Endothelial cell of umbilical vein (primary cell): ENCODE results near the gene ETHE1. TPM values are rescaled to one million over a fixed set of nuclear protein-coding genes. Genes with fewer than 3 reads are reported as not detected.

Source experiments
- BruUV-seq: library from RNA; stranded (reverse); fragments of 400-500 nt; replicated peaks from 2 replicates; lab custom pipeline; 2021; lab: Mats Ljungman, UMichigan
- CTCF ChIA-PET: fragments of 300-600, 350-600 bp; sonication (Branson Sonifier 250); formaldehyde crosslinking; loops from one replicate; lab custom pipeline; 2021; ENCODE audit warnings: antibody characterized with exemption, inconsistent platforms; lab: Charles Lee
- POLR2A ChIA-PET: fragments of 300-600, 350-600 bp; sonication (Branson Sonifier 250); formaldehyde crosslinking; loops from one replicate; lab custom pipeline; 2021; ENCODE audit warnings: antibody characterized with exemption, inconsistent platforms; lab: Charles Lee
- DNase-seq: peaks from one replicate; pipeline ENCODE4 v3.0.0-alpha.2; 2011; ENCODE audit warnings: low read depth, low spot score
- FAIRE-seq: peaks from 2 replicates; lab custom pipeline; 2011; peaks lifted over from hg19 to GRCh38; lab: Jason Lieb, UNC
- H2AFZ ChIP-seq: 2 replicates; pipeline ENCODE4 v1.6.0; 2012; ENCODE audit warnings: low read depth, low read length, control low read depth, inconsistent platforms
- H3K27ac ChIP-seq: 2 replicates; pipeline ENCODE4 v1.5.1; 2011; ENCODE audit warnings: low read depth, mild to moderate bottlenecking, control low read depth, low read length, moderate library complexity; ENCODE audit not compliant: insufficient read depth
- H3K27me3 ChIP-seq, 2 experiments: 2 replicates each; pipeline versions ENCODE4 v1.6.0 to v1.6.1; 2011; ENCODE audit warnings: low read length in 2 of 2, mixed read lengths in 1 of 2; ENCODE audit not compliant: control insufficient read depth in 2 of 2, insufficient read depth in 2 of 2
- H3K36me3 ChIP-seq, 2 experiments: 2 replicates in 1 of 2; 3 replicates in 1 of 2; pipeline ENCODE4 v1.5.1; 2011; ENCODE audit warnings: low read length in 2 of 2, mild to moderate bottlenecking in 1 of 2, moderate library complexity in 1 of 2; ENCODE audit not compliant: control insufficient read depth in 2 of 2, insufficient read depth in 2 of 2; ENCODE audit errors: extremely low read depth in 1 of 2
- H3K4me1 ChIP-seq: 3 replicates; pipeline ENCODE4 v1.5.1; 2011; ENCODE audit warnings: mild to moderate bottlenecking, low read length; ENCODE audit not compliant: control insufficient read depth, insufficient read depth; ENCODE audit errors: extremely low read depth
- H3K4me2 ChIP-seq: 2 replicates; pipeline ENCODE4 v1.6.1; 2011; ENCODE audit warnings: low read length, control low read depth, mixed read lengths; ENCODE audit not compliant: insufficient read depth
- H3K4me3 ChIP-seq, 3 experiments: fragments of 200-600 bp in 1 of 3; sonication (generic), shearing (Covaris generic) in 1 of 3; replicated peaks in 1 of 3; 2 replicates each; pipeline ENCODE4 v1.5.1; 2011 to 2016; ENCODE audit warnings: control low read depth in 3 of 3, low read length in 3 of 3, mild to moderate bottlenecking in 2 of 3, inconsistent platforms in 1 of 3, low read depth in 1 of 3, moderate library complexity in 1 of 3; ENCODE audit not compliant: insufficient read depth in 1 of 3
- H3K79me2 ChIP-seq: 2 replicates; pipeline ENCODE4 v1.6.0; 2012; ENCODE audit warnings: low read length, inconsistent platforms; ENCODE audit not compliant: control insufficient read depth, insufficient read depth
- H3K9ac ChIP-seq: replicated peaks from 2 replicates; pipeline ENCODE3; 2011; ENCODE audit warnings: low read length, control low read depth; ENCODE audit not compliant: insufficient read depth; ENCODE audit errors: extremely low read depth
- H3K9me1 ChIP-seq: replicated peaks from 3 replicates; pipeline ENCODE4 v1.6.0; 2011; ENCODE audit warnings: mild to moderate bottlenecking, low read length; ENCODE audit not compliant: control insufficient read depth, insufficient read depth; ENCODE audit errors: extremely low read depth
- H3K9me3 ChIP-seq: replicated peaks from 2 replicates; pipeline ENCODE4 v1.5.1; 2012; ENCODE audit warnings: low read length, inconsistent platforms; ENCODE audit not compliant: control insufficient read depth, insufficient read depth
- H4K20me1 ChIP-seq: replicated peaks from 2 replicates; pipeline ENCODE3; 2011; ENCODE audit warnings: mild to moderate bottlenecking, low read length; ENCODE audit not compliant: control insufficient read depth, insufficient read depth; ENCODE audit errors: extremely low read depth
- EZH2 ChIP-seq: IDR thresholded peaks from 2 replicates; pipeline ENCODE4 v1.6.1; 2012; ENCODE audit warnings: borderline replicate concordance, low read depth, mild to moderate bottlenecking, moderate library complexity, low read length, inconsistent platforms; ENCODE audit not compliant: severe bottlenecking
- FOS ChIP-seq: IDR thresholded peaks from 2 replicates; pipeline ENCODE4 v1.6.1; 2011; ENCODE audit warnings: mild to moderate bottlenecking, low read length, moderate library complexity, borderline replicate concordance; ENCODE audit not compliant: insufficient read depth
- GATA2 ChIP-seq: IDR thresholded peaks from 2 replicates; pipeline ENCODE4 v1.7.0; 2011; ENCODE audit warnings: low read depth, mild to moderate bottlenecking, moderate library complexity, mixed read lengths, low read length; ENCODE audit not compliant: insufficient read length, insufficient read depth
- JUN ChIP-seq: IDR thresholded peaks from 2 replicates; pipeline ENCODE4 v1.6.1; 2011; ENCODE audit warnings: borderline replicate concordance, low read depth; ENCODE audit not compliant: insufficient read length, insufficient read depth
- MYC ChIP-seq: IDR thresholded peaks from one replicate; pipeline ENCODE4 v1.6.1; 2011; ENCODE audit warnings: mild to moderate bottlenecking, low read depth, low read length
- POLR2A ChIP-seq: IDR thresholded peaks from 2 replicates; pipeline ENCODE4 v1.6.1; 2012; ENCODE audit warnings: low read depth, mild to moderate bottlenecking, control low read depth, low read length
- POLR2AphosphoS5 ChIP-seq: IDR thresholded peaks from 2 replicates; pipeline ENCODE4 v1.6.1; 2012; ENCODE audit warnings: low read depth, mild to moderate bottlenecking, control low read depth, low read length, moderate library complexity; ENCODE audit not compliant: insufficient read depth
- dilution Hi-C: fragments of 300-500 bp; cut with MboI; formaldehyde crosslinking; loops from one replicate; pipeline ENCODE4 v1.15.0; 2019; ENCODE audit warnings: low sequenced_read_pairs; ENCODE audit not compliant: extremely low pct_ligation_motif_present
- intact Hi-C: fragments of 100-400 bp; cut with micrococcal nuclease; formaldehyde crosslinking; loops from one replicate; pipeline ENCODE4 v1.10.0; 2022
- polyA plus RNA-seq, 4 experiments: library from polyadenylated mRNA; depleted of rRNA in 3 of 4; stranded (reverse) in 3 of 4; unstranded in 1 of 4; fragments of >200 nt; gene quantifications; 2 replicates each; pipeline versions ENCODE4 v1.2.1 to v1.2.3, GENCODE V29; 2011 to 2012; ENCODE audit warnings: missing spikeins in 1 of 4
- total RNA-seq: library from RNA; stranded (reverse); gene quantifications from 2 replicates; pipeline ENCODE4 v1.2.3, GENCODE V29; 2021
- TF ChIP-seq, protein P1 (sequence below): IDR thresholded peaks from 2 replicates; pipeline ENCODE4 v1.6.1; 2011; ENCODE audit not compliant: insufficient read depth, insufficient read length
- TF ChIP-seq, protein P2 (sequence below), 2 donors: IDR thresholded peaks; 1 replicate in 1 of 2; 2 replicates in 1 of 2; pipeline ENCODE4 v1.5.1; 2011; ENCODE audit warnings: low read length in 2 of 2, mild to moderate bottlenecking in 2 of 2, moderate library complexity in 2 of 2, control low read depth in 1 of 2, inconsistent platforms in 1 of 2, low read depth in 1 of 2; ENCODE audit not compliant: insufficient read depth in 1 of 2; ENCODE audit errors: extremely low read depth in 1 of 2

ETHE1 gene
- total and polyA plus RNA-seq, 2 donors (not counting 3 experiments of a cell fraction or from before 2014, with no cell fraction given) = 34.5 to 124 TPM

DNA sequence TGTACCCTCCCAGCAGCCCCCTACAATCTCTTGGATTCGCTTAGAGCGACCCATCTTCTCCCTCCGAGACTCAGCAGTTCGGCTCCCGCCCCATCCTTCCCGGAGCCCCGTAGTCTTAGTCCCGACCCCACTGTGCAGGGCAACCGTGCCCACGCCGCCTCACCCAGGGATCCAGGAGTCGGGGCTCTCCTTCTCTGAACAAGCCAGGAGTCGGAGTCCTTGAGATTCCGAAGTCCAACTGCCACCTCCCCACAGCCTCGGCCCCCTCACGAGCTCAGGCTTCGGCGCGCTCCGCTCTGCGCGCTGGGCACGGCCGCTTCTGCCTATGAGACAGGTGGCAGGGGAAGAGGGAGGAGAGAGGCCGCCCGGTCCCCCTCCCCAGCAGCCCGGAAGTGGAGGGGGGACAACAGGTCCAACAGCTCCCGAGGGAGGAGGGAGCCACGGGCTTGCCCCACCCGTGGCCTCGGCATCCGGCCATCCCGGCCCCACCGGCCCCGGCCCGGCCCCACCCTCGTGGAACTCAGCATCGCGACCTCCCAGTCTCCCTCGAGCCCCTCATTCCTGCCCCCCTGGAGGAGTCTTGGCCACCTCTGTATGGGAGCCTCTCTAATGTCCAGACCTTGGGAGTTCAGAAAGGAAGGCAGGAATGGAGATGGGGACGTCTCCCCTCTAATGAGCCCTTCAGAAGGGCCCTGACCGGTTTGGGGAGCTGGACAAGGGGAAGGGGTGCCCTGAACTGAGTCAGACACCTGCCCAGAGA, 22.4 kb downstream of the ETHE1 start, which contains the start of gene PHLDB3:
Gene PHLDB3, minus strand, starts transcription at position 321 of the 760 bp plus-strand sequence. CDS start 628 bp downstream, outside the sequence.
- peaks cover 0 to 6% of the 10 kb centered on the region in 2 experiments for H3K36me3 ChIP-seq
- FAIRE-seq (no peak), DNase-seq (peak; percentile 6)
- no peaks in the 10 kb centered on the region for H4K20me1 ChIP-seq
- ChIA-PET POLR2A (no interaction called here), CTCF (interaction anchor here (0.7 to 3.0 kb wide), 12 partner anchors 15 to 1064 kb away, joined by 3 to 47 read pairs (median 4); partner anchors contain the start of genes ETHE1 and ZNF575)
- no TSS peak for BruUV-seq
- peak within 1 kb of the TSS; percentile 42 to 66 (median 49) for H3K4me3 ChIP-seq
- no peak for TF ChIP-seq POLR2A
- no peak for TF ChIP-seq FOS
- no peak for TF ChIP-seq MYC
- TF ChIP-seq, protein P1, sequence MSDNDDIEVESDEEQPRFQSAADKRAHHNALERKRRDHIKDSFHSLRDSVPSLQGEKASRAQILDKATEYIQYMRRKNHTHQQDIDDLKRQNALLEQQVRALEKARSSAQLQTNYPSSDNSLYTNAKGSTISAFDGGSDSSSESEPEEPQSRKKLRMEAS = no peak
- TF ChIP-seq GATA2 = no peak
- TF ChIP-seq JUN = no peak
- no peak for TF ChIP-seq POLR2AphosphoS5
- no peak for TF ChIP-seq EZH2
- TF ChIP-seq, protein P2, sequence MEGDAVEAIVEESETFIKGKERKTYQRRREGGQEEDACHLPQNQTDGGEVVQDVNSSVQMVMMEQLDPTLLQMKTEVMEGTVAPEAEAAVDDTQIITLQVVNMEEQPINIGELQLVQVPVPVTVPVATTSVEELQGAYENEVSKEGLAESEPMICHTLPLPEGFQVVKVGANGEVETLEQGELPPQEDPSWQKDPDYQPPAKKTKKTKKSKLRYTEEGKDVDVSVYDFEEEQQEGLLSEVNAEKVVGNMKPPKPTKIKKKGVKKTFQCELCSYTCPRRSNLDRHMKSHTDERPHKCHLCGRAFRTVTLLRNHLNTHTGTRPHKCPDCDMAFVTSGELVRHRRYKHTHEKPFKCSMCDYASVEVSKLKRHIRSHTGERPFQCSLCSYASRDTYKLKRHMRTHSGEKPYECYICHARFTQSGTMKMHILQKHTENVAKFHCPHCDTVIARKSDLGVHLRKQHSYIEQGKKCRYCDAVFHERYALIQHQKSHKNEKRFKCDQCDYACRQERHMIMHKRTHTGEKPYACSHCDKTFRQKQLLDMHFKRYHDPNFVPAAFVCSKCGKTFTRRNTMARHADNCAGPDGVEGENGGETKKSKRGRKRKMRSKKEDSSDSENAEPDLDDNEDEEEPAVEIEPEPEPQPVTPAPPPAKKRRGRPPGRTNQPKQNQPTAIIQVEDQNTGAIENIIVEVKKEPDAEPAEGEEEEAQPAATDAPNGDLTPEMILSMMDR (IDR thresholded peaks at IDR 0.05; ENCODE audit: extremely low read depth in 1 of 2, insufficient read depth in 1 of 2, low read depth in 1 of 2, low read length in 2 of 2) = no peak
- intact Hi-C loops (loop anchor here (1.0 to 2.0 kb wide), 4 partner anchors 22 to 57 kb away; partner anchors contain the start of gene ETHE1), dilution Hi-C loops (no loop called here)
- H3K4me1 ChIP-seq = peaks cover 11% of the 10 kb centered on the region
- peak within 1 kb of the TSS; percentile 94 for H2AFZ ChIP-seq
- no peaks in the 10 kb centered on the region for H3K9me3 ChIP-seq
- H3K9ac ChIP-seq = peak within 1 kb of the TSS; percentile 32
- H3K27ac ChIP-seq = peak within 1 kb of the TSS; percentile 31
- peak within 1 kb of the TSS; percentile 83 for H3K4me2 ChIP-seq
- H3K79me2 ChIP-seq = no peaks in the 10 kb centered on the region
- no peaks in the 10 kb centered on the region for H3K27me3 ChIP-seq
- no peaks in the 10 kb centered on the region for H3K9me1 ChIP-seq
